Activated CD4-positive, alpha-beta T cell treated with anti-CD3 and anti-CD28 coated beads, Interleukin-10, Interleukin-2, amounts not matched to agents 100 ng/mL and 50 ng/mL, durations not matched to agents 16 hours and 8 hours (primary cell): ENCODE results near the gene GALNT2.

Source experiments
- DNase-seq: peaks from one replicate; pipeline ENCODE4 v3.0.0-alpha.2; 2020

GALNT2 gene

GRCh38 chr1:230220478-230220877 lies 153.4 kb downstream of the GALNT2 start:
- DNase-seq: no peak

- no peak for DNase-seq
Measured at GRCh38 chr1:230220907-230221306, 153.9 kb downstream of the GALNT2 start.

GRCh38 chr1:230222678-230223077 lies 155.6 kb downstream of the GALNT2 start:
- no peak for DNase-seq

DNA sequence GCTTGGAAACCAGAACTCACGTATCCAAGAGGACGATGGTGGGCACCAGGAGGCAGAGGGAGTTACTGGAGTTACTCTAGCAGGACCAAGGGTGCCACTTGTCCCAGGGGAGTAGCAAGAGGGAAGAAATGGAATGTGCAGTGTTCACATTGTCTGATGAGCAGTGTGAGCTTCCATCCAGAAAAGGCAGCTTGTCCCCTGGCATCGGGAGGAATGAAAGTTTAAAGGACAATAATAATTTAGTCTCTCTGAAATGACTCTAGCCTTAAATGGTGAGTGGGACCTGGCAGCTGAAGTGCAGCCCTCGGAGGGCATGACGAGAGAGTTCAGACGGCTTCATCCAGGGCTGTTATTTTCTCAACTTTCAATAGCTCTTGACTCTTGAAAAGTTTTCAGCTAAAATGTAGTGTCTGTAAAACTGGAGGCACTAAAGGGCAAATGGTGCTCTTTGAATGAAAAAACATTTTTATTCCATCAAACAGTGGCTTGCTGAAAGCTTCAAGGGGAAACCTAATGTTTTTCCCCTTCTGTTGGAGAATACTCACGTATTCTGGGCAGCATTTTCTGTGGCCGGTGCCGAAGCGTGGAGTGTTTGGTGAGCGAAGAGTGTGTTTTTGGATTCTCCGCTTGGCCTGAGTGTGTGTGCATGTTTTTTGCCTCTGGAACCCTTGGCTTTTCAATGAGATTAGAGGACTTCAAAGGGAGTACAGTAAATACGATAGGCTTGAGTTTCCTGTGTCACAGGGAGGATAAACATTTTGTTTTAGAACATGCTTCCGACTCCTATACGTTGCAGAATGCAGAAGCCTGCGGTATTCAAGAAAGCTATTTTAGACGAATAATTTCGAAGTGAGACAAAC lies 157.3 kb downstream of the GALNT2 start:
- DNase-seq: no peak

- DNase-seq: no peak
Measured at GRCh38 chr1:230226007-230226800, 159.2 kb downstream of the GALNT2 start.

DNA sequence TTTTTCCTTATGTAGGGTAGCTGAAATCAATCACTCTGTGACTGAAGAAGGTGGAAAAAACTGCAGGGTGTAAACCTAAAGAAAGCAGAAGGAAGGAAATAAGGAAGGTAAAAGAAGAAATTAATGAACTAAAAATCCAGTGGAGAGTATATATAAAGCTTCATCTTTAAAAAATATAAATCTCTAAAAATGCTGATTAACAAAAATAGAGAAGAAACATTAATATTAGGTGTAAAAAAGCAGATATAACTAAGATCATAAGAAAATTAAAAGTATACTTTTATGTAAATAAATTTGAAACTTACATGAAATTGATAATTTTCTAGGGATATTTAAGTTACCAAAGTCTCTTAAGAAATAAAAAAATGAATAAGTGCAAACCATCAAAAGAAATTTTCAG lies 159.8 kb downstream of the GALNT2 start:
- no peak for DNase-seq

DNA sequence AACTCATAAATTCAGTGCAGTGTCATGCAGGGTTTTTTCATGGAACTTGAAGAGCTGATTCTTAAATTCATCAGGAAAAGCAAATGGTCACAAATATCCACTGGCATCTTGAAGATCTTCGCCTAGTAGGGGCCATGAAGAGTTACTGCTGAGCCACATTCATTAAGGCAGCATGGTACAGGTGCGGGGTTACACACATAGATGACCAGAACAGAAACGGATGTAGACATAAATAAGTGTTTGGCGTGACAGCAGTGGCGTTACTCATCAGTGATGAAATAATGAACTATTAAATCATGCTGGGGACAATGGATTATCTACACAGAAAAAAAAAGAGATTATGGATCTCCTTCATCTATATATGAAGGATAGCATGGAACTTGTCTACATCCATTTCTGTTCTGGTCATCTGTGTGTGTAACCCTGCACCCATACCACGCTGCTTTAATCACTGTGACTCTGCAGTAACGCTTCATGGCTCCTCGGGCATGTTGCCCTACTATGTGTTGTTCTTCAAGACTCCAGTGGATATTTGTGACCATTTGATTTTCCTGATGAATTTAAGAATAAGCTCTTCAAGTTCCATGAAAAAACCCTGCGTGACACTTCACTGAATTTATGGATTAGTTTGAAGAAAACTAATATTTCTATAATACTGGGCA lies 161.3 kb downstream of the GALNT2 start:
- DNase-seq: no peak

- DNase-seq: no peak
Measured at GRCh38 chr1:230230273-230230672, 163.2 kb downstream of the GALNT2 start.

DNA sequence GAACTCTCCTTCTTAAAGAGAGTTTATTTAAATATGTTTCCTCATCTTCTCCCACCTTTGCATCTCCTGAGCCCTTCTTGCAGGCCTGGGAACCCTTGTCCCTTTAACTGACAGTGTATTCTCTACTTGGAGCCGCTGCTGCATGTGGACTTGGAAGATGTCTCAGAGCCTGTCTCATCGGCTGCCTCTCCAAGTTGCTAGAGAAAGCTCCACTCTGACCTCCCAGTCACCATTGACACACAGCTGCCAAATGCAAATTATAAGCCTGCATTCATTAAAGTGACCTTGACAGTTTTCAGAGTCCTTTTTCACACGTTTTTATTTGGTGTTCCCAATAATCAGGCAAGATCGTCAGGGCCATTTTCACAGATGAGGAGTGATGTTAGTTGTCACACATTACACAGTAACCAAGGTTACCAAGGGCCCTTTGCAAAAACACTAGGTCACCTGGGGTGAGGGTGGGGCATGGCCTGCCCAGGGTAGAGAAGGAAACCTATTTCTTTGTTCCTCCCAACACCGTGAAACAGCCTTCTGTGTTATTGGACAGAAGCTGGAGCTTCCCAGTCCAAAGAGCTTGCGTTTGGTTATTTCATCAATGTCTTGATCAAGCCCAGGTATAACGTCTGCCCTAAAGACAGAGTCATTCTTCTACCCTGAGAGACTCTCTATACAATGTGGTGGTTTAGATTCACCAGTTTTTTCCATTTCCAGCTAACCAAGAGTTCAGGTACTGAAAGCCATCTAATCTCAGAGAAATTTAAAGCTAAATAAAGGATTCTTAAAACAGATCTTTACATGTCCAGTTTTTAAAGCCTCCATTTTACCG lies 164.1 kb downstream of the GALNT2 start:
- no peak for DNase-seq

GRCh38 chr1:230231774-230232145 lies 164.7 kb downstream of the GALNT2 start:
- DNase-seq: no peak

DNA sequence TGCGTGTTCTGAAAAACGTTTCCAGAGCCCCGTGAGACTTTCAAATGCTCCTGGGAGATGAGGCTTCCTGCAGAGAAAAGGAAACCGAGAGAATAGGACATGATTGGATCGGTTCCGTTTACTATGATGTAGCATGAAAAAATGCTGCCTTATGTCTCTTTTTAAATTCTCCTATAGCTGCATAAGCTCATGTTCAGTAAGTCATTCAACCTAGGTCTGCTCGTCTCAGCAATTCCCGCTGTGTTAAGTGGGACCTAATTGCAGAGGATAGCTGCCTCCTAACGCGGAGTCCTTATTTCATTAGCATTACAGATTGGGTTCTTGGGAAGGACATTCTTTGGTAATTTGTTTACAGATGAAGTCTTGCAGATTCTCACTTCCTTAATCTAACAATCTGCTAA lies 165.3 kb downstream of the GALNT2 start:
- DNase-seq: no peak

DNA sequence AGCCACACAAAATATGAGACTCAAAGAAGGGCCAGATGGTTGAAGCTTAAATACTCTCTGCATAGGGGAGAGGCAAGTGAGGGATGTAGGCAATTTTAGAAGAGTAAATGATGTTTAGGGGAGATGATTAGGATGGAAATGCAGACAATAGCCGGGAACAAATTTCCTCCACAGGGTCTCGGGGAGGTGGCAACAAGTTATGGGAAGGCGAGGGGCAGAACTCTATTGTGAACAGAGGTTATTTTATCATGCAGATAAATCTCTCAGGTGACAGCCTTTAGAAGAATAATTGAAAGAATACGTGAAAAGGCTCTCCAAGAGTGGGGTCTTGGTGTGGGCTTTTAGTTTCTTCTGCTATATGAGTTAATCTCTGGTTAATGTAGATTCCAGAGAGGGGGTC lies 166.7 kb downstream of the GALNT2 start:
- no peak for DNase-seq

GRCh38 chr1:230235876-230236275 lies 168.8 kb downstream of the GALNT2 start:
- no peak for DNase-seq

DNA sequence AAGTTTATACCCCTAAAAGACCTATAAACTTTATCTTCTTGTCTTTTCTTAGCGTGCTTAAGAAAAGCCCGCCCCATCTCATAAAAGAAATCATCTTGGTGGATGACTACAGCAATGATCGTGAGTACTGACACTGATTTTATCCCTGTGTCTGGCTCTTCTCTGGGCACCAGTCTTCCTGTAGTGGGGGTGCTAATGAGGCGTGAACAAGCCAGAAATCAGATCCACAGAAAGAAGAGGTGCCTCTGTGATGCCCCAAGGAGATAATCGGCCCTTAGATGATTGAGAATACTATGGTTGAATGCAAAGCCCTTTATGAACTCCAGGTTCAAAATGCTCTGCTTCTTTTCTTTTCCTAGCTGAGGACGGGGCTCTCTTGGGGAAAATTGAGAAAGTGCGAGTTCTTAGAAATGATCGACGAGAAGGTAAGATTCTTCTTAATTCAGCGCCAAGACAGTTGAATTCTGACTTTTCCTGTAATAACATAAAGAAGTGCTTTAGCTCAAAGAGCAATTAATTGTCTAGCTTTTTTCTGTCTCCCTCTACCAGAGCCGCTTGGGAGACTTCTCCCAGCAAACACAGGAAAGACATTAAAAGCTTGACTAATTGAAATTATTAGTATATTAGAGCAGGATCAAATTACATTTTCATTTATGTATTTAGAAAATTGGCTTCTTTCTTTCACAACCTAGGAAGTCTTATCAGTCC lies 169.4 kb downstream of the GALNT2 start:
- DNase-seq: no peak

- DNase-seq: no peak
Measured at GRCh38 chr1:230237009-230237370, 170.0 kb downstream of the GALNT2 start.

DNA sequence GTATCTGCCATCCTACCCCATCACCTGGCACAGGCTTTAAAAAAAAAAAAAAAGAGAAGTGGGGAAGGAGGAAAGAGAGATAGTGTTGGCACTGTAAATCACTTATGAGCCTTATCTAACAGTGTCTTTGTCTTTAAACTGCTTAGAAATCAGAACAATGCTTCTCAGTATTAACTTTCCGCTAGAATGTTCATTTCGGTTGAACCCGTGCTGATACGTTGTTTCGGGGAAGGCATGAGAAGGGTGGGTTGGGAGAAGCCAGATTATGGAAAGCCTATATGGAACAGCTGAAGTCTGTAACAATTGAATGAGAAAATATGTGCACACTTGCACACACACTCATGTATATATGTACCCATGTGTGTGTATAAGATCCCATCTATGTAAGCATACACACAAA lies 170.8 kb downstream of the GALNT2 start:
- no peak for DNase-seq

- DNase-seq: peak; percentile 73
Measured at GRCh38 chr1:230240446-230241086, 173.5 kb downstream of the GALNT2 start.

DNA sequence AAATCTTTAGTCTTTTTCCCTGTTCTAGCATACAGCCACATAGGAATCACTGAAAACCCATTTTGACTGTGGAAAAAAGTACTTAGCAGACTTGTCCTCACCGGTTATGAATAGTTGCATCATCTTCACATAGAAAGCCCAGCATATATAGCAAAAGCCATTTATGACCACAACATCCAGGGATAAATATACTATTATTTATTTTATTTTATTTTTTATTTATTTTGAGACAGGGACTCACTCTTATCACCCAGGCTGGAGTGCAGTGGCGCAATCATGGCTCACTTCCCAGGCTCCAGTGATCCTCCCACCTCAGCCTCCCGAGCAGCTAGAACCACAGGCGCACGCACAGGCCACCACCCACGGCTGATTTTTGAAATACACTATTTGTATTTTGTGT lies 175.3 kb downstream of the GALNT2 start:
- DNase-seq: no peak

- DNase-seq: no peak
Measured at GRCh38 chr1:230243146-230243545, 176.1 kb downstream of the GALNT2 start.

GRCh38 chr1:230243583-230244353 lies 176.7 kb downstream of the GALNT2 start:
- no peak for DNase-seq

DNA sequence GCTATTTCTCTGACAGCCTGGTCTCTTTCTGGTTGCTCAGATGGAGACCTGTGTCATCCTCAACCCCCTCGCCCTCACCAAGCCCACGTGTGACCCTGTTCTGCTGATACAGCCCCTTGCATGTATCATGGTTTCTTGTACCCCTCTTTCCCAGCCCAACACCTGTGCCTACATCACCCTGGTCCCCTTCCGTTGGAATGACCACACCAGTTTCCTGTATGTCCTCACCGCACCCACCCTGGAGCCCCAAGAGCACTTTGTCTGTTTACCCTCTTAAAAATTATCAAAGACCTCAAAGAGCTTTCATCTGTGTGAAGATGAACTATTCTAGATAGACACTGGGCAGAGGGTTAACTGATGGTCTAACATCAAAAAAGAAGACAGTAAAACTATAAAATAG lies 179.5 kb downstream of the GALNT2 start:
- DNase-seq: no peak
